Measurements from ENCODE around the gene GATA3. TPM values are rescaled to one million over a fixed set of nuclear protein-coding genes. Genes with fewer than 3 reads are reported as not detected.
A peak's percentile ranks its signal among the peaks of the same experiment; 100 is the strongest.

Gene GATA3
- total and polyA plus RNA-seq, 2 of the 8 experiments (the other 6 are each of a cell fraction or from before 2014, with no cell fraction given), result 0.02 to 0.43 TPM

DNA sequence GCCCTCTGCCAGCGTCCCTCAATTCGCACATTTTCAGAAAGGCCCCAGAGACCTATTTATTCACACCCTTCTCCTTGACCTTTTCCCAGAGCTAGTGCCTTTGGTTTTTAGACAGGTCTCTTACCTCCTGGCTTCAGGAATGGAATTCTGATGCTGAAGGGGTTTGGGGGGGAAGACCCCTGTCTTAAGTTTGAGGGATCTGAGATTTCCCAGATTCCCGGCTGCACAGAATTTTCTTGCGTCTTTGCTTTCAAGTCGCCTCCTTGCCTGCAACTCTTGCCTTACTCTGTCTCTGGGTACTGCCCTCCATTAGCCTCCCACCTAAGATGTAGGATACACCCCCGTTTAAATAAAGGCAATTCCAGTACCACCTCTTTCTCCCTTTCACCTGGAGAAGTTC lies 1.9 kb downstream of the GATA3 start:
- no peak overlapping the region for H3K9ac ChIP-seq (replicated peaks in 1 of 4; ENCODE audit: extremely low read depth in 1 of 4, low read depth in 3 of 4, low read length in 3 of 4)
- peaks cover 77 to 98% (median 96%) of the 10 kb centered on the region in 4 experiments; a peak in 6 of 7 replicates for H3K27me3 ChIP-seq (replicated peaks in 1 of 4; ENCODE audit: control insufficient read depth in 3 of 4, extremely low read depth in 1 of 4, insufficient read depth in 3 of 4, low read length in 3 of 4)
- no peaks in the 10 kb centered on the region for H3K79me1 ChIP-seq (ENCODE audit: low read depth, low read length)
- no peak overlapping the region for H4K8ac ChIP-seq (ENCODE audit: extremely low read depth, insufficient read depth, low read length)
- H3K27ac ChIP-seq (ENCODE audit: low read depth, low read length), result no peak overlapping the region
- H3K79me2 ChIP-seq (ENCODE audit: control insufficient read depth in 1 of 2, insufficient read depth in 2 of 2, low read length in 2 of 2), result no peaks in the 10 kb centered on the region
- H2AFZ ChIP-seq (ENCODE audit: low read length), result no peak overlapping the region
- no peak overlapping the region for H3K14ac ChIP-seq (ENCODE audit: insufficient read length)
- H3K36me3 ChIP-seq (ENCODE audit: control insufficient read depth in 2 of 4, insufficient read depth in 4 of 4, low read length in 3 of 4), result no peaks in the 10 kb centered on the region
- H3K23me2 ChIP-seq (ENCODE audit: low read depth, low read length), result peaks cover 19% of the 10 kb centered on the region
- TF ChIP-seq RNF2 (IDR thresholded peaks at IDR 0.05; ENCODE audit: borderline replicate concordance, low read depth, low read length, missing control alignments, poor library complexity, severe bottlenecking), result peak; percentile 8
- no peak for TF ChIP-seq PHF8 (conservative IDR thresholded peaks at IDR 0.05; ENCODE audit: low read depth, low read length)
- peak; percentile 25 for TF ChIP-seq SUZ12 (IDR thresholded peaks at IDR 0.05; ENCODE audit: low read length)
- H2BK12ac ChIP-seq (ENCODE audit: low read depth, low read length), result no peak overlapping the region; the same call in 1 of the 2 replicates
- H4K91ac ChIP-seq (replicated peaks; ENCODE audit: insufficient read length, low read length), result no peak overlapping the region
- H2AK5ac ChIP-seq (ENCODE audit: low read depth, low read length), result peak overlapping the region; percentile 39; the same call in 1 of the 2 replicates
- H2BK5ac ChIP-seq (ENCODE audit: low read depth, low read length), result no peak overlapping the region
- peak overlapping the region in 2 of 4 experiments; percentile 6 to 61; a peak in 3 of 8 replicates for H3K4me3 ChIP-seq (ENCODE audit: extremely low read depth in 1 of 4, insufficient read depth in 2 of 4, low read depth in 3 of 4, low read length in 4 of 4)
- POLR2A ChIA-PET (ENCODE audit: partially characterized antibody), result no interaction called here
- H2BK20ac ChIP-seq (ENCODE audit: low read length), result no peak overlapping the region
- no peak overlapping the region for H2BK120ac ChIP-seq (replicated peaks; ENCODE audit: low read depth, low read length)
- 3% methylated on average over 6 of the region's 6 CpGs; no CpG with 5 or more reads in 1 of the 2 experiments for WGBS, 2 experiments (ENCODE audit: extremely low coverage in 1 of 2, insufficient coverage in 1 of 2, insufficient read length in 1 of 2, insufficient replicate concordance in 2 of 2, low coverage in 1 of 2, low lambda C conversion rate in 2 of 2, missing lambda C conversion rate in 1 of 2)
- no peak overlapping the region for H4K5ac ChIP-seq (ENCODE audit: insufficient read length, low read depth, low read length)
- H4K20me1 ChIP-seq (replicated peaks in 1 of 2; ENCODE audit: control insufficient read depth in 1 of 2, insufficient read depth in 2 of 2, low read length in 2 of 2), result peaks cover 12 to 17% of the 10 kb centered on the region in 2 experiments
- peak in 1 of 2 experiments; percentile 49 for DNase-seq (ENCODE audit: low read depth in 1 of 2, low spot score in 2 of 2)
- H3K4me2 ChIP-seq (ENCODE audit: insufficient read depth in 1 of 2, low read depth in 2 of 2, low read length in 2 of 2), result peak overlapping the region; percentile 84 to 94
- H2BK15ac ChIP-seq (ENCODE audit: low read length), result no peak overlapping the region
- peaks cover 22 to 47% (median 35%) of the 10 kb centered on the region in 4 experiments for H3K4me1 ChIP-seq (replicated peaks in 1 of 4; ENCODE audit: control insufficient read depth in 3 of 4, insufficient read depth in 4 of 4, low read length in 3 of 4)
- no peak overlapping the region for H3K4ac ChIP-seq (replicated peaks; ENCODE audit: insufficient read length, low read depth, low read length)
- CTCF ChIA-PET (ENCODE audit: partially characterized antibody), result interaction anchor here (1.3 to 1.5 kb wide), 2 partner anchors 8 to 10 kb away, joined by 3 read pairs; no protein-coding TSS in a partner anchor
- H3K9me3 ChIP-seq (ENCODE audit: insufficient read depth in 2 of 2, low read depth in 1 of 2, low read length in 1 of 2), result no peaks in the 10 kb centered on the region
- no peak overlapping the region for H3K23ac ChIP-seq (ENCODE audit: insufficient read length)
- FAIRE-seq, result no peak
- no peak overlapping the region for H3K56ac ChIP-seq (replicated peaks; ENCODE audit: insufficient read length, low read depth, low read length)
- H3K18ac ChIP-seq (ENCODE audit: extremely low read depth, low read length), result no peak overlapping the region

All from H1 (cell line).